GM19324 (cell line): Measurements from ENCODE around the gene HOXA3.

ENCODE experiments used
- ATAC-seq: cut with Tn5 transposase; IDR thresholded peaks from one replicate; pipeline ENCODE4 v1.9.1; 2021; ENCODE audit warnings: mild to moderate bottlenecking, moderate library complexity; ENCODE audit not compliant: unreplicated experiment, low FRiP score

Gene HOXA3

GRCh38 chr7:27064661-27065060 lies 87.7 kb downstream of the HOXA3 start:
- no peak for ATAC-seq

DNA sequence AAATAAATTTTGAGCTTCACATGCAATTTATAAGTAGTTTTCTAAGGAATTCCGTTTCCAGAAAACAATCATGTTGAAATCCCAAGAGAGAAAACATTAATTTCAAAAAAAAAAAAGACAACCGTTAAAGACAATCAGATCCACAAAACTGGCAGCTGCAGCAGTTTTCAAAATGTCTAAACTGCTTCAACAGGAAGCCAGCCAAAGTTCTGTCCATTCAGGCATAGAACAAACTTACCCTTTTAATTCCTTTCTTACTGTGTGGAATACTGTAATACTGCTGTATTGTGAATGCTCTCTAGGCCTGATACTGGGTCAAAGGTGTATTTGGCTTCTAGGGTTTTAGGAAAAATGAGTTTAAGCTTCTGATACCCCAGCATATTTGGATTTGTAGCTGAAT lies 88.2 kb downstream of the HOXA3 start:
- ATAC-seq: no peak

DNA sequence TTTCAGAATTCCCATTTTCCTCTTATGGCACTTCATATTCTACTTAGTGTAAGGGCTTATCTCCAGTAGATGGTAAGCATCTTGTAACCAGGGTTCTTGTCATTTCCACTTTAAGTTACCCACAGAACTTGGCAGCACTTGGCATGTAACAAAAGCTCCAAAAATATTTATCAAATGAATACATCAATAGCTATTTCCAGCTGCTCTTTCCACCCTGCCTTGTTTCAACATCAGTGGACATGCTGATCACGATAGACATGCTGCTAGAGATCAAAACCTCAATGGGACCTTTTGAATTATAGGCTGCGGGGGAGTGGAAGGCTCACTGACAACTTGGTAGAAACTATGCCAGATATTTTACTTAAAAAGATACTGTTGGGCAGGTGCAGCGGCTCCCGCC lies 89.4 kb downstream of the HOXA3 start:
- ATAC-seq: no peak
